Smooth muscle cell (in vitro differentiated cells): ENCODE data around the gene GADL1. TPM values are rescaled to one million over a fixed set of nuclear protein-coding genes. Genes with fewer than 3 reads are reported as not detected.

Experiments used
- DNase-seq: peaks from one replicate; lab custom pipeline; 2025; ENCODE audit not compliant: unreplicated experiment; lab: John Stamatoyannopoulos, UW
- H2AFZ ChIP-seq: fragments of 200-600 bp; sonication (generic); 2 replicates; pipeline ENCODE4 v1.6.0; 2016; ENCODE audit warnings: antibody characterized with exemption, low read depth, mild to moderate bottlenecking
- H3F3A ChIP-seq: fragments of 200-600 bp; sonication (generic); 2 replicates; pipeline ENCODE4 v1.6.0; 2017; ENCODE audit warnings: antibody characterized with exemption, low read depth
- H3K27ac ChIP-seq: fragments of 200-600 bp; sonication (generic); 2 replicates; pipeline ENCODE4 v1.5.1; 2016; ENCODE audit warnings: low read depth, mild to moderate bottlenecking
- H3K27me3 ChIP-seq: fragments of 200-600 bp; sonication (generic); 2 replicates; pipeline ENCODE4 v1.6.1; 2016; ENCODE audit warnings: low read depth, mild to moderate bottlenecking
- H3K36me3 ChIP-seq: fragments of 200-600 bp; sonication (generic); 2 replicates; pipeline ENCODE4 v1.5.1; 2016; ENCODE audit warnings: low read depth
- H3K4me1 ChIP-seq: fragments of 200-600 bp; sonication (generic); 2 replicates; pipeline ENCODE4 v1.5.1; 2016; ENCODE audit warnings: low read depth
- H3K4me2 ChIP-seq: fragments of 200-600 bp; sonication (generic); 2 replicates; pipeline ENCODE4 v1.6.0; 2016; ENCODE audit warnings: mild to moderate bottlenecking
- H3K4me3 ChIP-seq: fragments of 200-600 bp; sonication (generic); 2 replicates; pipeline ENCODE4 v1.5.1; 2016; ENCODE audit warnings: mild to moderate bottlenecking
- H3K79me2 ChIP-seq: fragments of 200-600 bp; sonication (generic); 2 replicates; pipeline ENCODE4 v1.6.0; 2016; ENCODE audit warnings: low read depth, mild to moderate bottlenecking
- H3K9ac ChIP-seq: fragments of 200-600 bp; sonication (generic); 2 replicates; pipeline ENCODE4 v1.6.0; 2016; ENCODE audit warnings: low read depth
- H3K9me3 ChIP-seq: fragments of 200-600 bp; sonication (generic); replicated peaks from 2 replicates; pipeline ENCODE4 v1.5.1; 2016; ENCODE audit warnings: low read depth
- H4K20me1 ChIP-seq: fragments of 200-600 bp; sonication (generic); 2 replicates; pipeline ENCODE4 v1.6.0; 2016; ENCODE audit warnings: low read depth
- WGBS: methylation state at CpG from one replicate; pipeline ENCODE4 v1.1.7; 2016; ENCODE audit warnings: low lambda C conversion rate; 5-methylcytosine and 5-hydroxymethylcytosine counted together
- polyA plus RNA-seq: library from polyadenylated mRNA; unstranded; fragments of >200 nt; fragmentation: Nextera tagmentation; extraction: Ambion mirVana; gene quantifications from 2 replicates; pipeline ENCODE4 v1.2.1, GENCODE V29; 2016
- total RNA-seq: library from RNA; depleted of rRNA; stranded (reverse); fragments of >200 nt; gene quantifications from 2 replicates; pipeline ENCODE4 v1.2.3, GENCODE V29; 2014
- TF ChIP-seq, protein P1 (sequence below): fragments of 200-600 bp; sonication (generic); IDR thresholded peaks from 2 replicates; pipeline ENCODE4 v1.5.1; 2017; ENCODE audit warnings: borderline replicate concordance, mild to moderate bottlenecking, antibody characterized with exemption; ENCODE audit not compliant: insufficient read depth, poor library complexity, severe bottlenecking

Gene GADL1
- total and polyA plus RNA-seq, 2 experiments from 2014 or later = not detected

DNA sequence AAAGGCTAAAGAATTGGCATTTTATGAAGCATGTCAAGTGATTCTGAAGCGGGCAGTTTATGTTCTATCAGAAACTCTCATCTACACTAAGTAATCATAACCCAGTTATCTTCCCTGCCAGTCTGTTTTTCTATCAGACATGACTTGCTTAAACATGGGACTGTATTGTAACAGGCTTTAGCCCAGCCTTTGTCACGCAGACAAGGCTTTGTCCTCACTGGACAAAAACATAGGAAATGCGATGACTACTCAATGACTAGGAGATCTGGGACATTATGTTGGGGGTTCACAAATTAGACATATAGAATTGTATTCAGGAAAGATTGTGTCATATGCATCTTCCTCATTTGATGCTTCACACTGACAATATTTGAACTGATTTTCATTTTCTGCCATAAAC is 115.5 kb downstream of the GADL1 start:
- TF ChIP-seq, protein P1, sequence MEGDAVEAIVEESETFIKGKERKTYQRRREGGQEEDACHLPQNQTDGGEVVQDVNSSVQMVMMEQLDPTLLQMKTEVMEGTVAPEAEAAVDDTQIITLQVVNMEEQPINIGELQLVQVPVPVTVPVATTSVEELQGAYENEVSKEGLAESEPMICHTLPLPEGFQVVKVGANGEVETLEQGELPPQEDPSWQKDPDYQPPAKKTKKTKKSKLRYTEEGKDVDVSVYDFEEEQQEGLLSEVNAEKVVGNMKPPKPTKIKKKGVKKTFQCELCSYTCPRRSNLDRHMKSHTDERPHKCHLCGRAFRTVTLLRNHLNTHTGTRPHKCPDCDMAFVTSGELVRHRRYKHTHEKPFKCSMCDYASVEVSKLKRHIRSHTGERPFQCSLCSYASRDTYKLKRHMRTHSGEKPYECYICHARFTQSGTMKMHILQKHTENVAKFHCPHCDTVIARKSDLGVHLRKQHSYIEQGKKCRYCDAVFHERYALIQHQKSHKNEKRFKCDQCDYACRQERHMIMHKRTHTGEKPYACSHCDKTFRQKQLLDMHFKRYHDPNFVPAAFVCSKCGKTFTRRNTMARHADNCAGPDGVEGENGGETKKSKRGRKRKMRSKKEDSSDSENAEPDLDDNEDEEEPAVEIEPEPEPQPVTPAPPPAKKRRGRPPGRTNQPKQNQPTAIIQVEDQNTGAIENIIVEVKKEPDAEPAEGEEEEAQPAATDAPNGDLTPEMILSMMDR = no peak
- H3K4me1 ChIP-seq = no peaks in the 10 kb centered on the region
- H3K4me3 ChIP-seq = no peak overlapping the region
- H2AFZ ChIP-seq = no peak overlapping the region
- H3K9me3 ChIP-seq = no peaks in the 10 kb centered on the region
- H3K79me2 ChIP-seq = no peaks in the 10 kb centered on the region
- no peak overlapping the region for H3K9ac ChIP-seq
- DNase-seq = no peak
- no peaks in the 10 kb centered on the region for H3K36me3 ChIP-seq
- 99% methylated on average over 3 of the region's 3 CpGs for WGBS
- no peaks in the 10 kb centered on the region for H3K27me3 ChIP-seq
- no peak overlapping the region for H3K27ac ChIP-seq
- H3K4me2 ChIP-seq = no peak overlapping the region
- no peaks in the 10 kb centered on the region for H3F3A ChIP-seq
- H4K20me1 ChIP-seq = no peaks in the 10 kb centered on the region

DNA sequence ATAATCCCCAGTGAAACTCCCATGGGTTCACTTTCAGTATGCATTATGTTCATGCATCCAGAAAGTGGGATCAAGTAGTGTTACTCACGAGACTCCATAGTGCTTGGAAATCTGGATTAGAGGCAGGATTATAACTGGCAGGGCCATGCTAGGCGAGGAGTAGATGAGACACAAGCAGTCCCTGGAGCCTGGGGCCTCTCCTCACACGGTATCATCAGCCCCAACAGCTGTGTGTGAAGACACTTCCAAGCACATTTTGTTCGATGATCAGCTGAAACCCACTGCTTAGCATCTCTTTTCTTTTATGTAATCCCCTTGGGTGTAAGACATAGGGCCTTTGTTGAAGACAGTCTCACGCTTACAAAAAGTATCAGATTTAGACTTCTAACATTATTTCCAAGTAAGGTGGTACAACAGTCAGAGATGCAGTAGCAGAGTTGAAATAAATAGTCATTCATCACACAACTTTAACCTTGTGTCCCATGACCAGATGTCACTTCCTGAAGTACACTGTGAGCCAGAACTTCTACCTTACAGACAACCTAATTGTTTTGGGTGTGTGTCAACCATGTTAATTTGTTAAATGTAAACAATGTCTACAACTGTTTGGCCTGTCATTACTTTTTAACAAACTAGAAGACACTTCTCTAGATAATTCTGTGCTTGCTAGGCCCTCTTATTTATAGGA is 116.9 kb downstream of the GADL1 start:
- 84% methylated on average over 5 of the region's 5 CpGs for WGBS
- H3K4me1 ChIP-seq = no peaks in the 10 kb centered on the region
- H3K79me2 ChIP-seq = no peaks in the 10 kb centered on the region
- no peak overlapping the region for H3K4me2 ChIP-seq
- H3F3A ChIP-seq = no peaks in the 10 kb centered on the region
- H2AFZ ChIP-seq = no peak overlapping the region
- no peaks in the 10 kb centered on the region for H3K36me3 ChIP-seq
- no peak for DNase-seq
- no peaks in the 10 kb centered on the region for H4K20me1 ChIP-seq
- no peak overlapping the region for H3K4me3 ChIP-seq
- H3K27ac ChIP-seq = no peak overlapping the region
- H3K9ac ChIP-seq = no peak overlapping the region
- no peaks in the 10 kb centered on the region for H3K27me3 ChIP-seq
- TF ChIP-seq, protein P1 = no peak
- no peaks in the 10 kb centered on the region for H3K9me3 ChIP-seq

DNA sequence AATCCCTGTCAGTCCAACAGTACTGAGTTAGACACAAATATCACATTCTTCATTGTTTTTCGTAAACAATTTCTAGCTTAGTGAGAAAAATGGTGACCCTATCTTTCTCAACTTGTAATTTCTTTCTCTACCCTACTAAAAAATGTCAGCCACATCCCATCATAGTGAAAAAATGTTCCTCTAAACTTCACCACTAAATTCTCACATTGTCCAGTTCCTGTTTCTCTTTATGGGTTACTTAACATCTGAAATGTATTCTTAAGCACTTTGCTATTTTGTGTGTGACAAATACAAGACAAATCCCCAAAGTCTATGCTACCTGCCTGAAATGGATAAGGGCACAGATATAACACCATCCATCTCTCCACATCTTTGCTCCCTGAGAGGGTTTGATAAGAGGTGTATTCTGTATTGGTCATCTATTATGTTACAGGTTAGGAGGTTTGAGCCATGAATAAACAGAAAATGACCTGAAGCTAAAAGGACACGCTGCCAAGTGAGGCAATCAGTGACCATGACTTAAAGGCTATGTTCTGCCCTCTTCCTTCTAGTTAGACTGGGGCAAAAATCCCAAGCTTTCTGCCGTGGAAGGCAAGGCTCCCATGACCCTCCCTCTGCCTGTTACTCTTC is 118.2 kb downstream of the GADL1 start:
- Histone ChIP-seq H4K20me1 (no peaks in the 10 kb centered on the region), H3F3A (no peaks in the 10 kb centered on the region), H3K4me2 (no peak overlapping the region), H3K9me3 (no peaks in the 10 kb centered on the region), H3K27me3 (no peaks in the 10 kb centered on the region), H3K79me2 (no peaks in the 10 kb centered on the region), H3K4me3 (no peak overlapping the region), H3K36me3 (no peaks in the 10 kb centered on the region), H3K4me1 (no peaks in the 10 kb centered on the region), H3K27ac (no peak overlapping the region), H3K9ac (no peak overlapping the region), H2AFZ (no peak overlapping the region)
- DNase-seq = no peak
- WGBS = 64% methylated on average over 3 of the region's 3 CpGs
- TF ChIP-seq, protein P1 = no peak

DNA sequence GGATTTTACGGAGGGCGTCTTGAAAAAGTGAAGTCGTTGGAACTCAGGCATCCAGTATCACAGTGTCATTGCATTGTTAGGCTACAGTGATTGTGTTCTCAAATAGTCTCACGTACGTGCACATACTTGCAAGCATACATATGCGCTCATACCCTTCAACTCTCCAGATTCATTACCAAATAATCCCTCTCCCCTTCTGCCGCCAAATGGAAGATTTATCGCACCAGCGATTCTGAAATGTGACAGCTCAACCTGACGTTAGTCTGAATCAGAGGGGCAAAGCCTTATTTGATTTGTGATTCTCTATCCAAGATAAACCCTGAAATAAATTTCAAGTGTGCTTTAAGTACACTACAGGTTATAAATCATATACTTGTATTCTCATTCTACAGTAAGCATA is 119.4 kb downstream of the GADL1 start:
- no peak overlapping the region for H3K4me2 ChIP-seq
- H3K27me3 ChIP-seq = no peaks in the 10 kb centered on the region
- no peaks in the 10 kb centered on the region for H3K9me3 ChIP-seq
- H2AFZ ChIP-seq = no peak overlapping the region
- H3K27ac ChIP-seq = no peak overlapping the region
- no peak for DNase-seq
- H3F3A ChIP-seq = no peaks in the 10 kb centered on the region
- H3K79me2 ChIP-seq = no peaks in the 10 kb centered on the region
- H3K4me3 ChIP-seq = no peak overlapping the region
- no peaks in the 10 kb centered on the region for H3K36me3 ChIP-seq
- no peaks in the 10 kb centered on the region for H4K20me1 ChIP-seq
- H3K9ac ChIP-seq = no peak overlapping the region
- no peaks in the 10 kb centered on the region for H3K4me1 ChIP-seq
- 93% methylated on average over 10 of the region's 10 CpGs for WGBS
- TF ChIP-seq, protein P1 = no peak
